HG03159 (cell line): ENCODE results near the gene VARS1.

ENCODE experiments used
- ATAC-seq: cut with Tn5 transposase; IDR thresholded peaks from one replicate; pipeline ENCODE4 v1.9.1; 2021; ENCODE audit warnings: mild to moderate bottlenecking, moderate library complexity; ENCODE audit not compliant: unreplicated experiment

Gene VARS1

DNA sequence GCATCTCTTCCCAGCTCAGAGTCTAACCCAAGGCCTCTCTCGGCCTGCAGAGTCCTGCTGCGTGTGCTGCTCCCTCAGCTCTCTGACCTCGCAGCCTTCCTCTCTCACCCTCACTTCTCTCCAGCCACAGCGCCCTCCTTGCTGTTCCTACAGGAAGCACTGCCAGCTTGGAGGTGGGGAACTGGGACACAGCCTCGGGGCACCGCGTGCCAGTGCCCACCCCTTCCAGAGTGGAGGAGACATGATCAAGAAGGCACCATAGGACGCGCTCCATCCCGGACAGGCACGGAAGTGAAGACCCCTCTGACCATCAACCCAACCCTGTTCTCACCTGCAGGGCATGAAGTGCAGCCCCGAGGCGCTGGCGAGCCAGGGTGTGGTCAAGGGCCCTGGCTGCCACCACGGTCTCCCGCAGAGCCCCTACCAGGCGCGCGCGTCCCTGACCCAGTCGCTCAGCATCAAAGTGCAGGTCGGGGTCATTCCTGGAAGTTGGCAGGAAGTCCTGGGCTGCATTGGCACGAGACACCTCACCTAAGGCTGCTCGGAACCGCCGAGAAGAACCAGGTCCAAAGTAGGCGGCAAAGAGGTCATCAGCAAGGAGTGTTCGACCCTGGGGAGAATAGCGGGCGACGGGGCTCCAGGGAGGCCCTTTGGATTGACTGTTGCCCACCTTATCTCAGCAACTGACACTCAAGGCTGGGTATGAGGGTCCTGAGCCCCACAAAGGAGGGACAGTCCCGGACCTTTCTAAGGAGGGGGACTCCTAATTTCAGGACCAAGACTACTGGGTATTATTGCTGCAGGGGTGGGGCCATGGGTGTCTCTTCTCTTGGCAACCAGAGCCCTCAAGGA is 19.7 kb downstream of the VARS1 start:
- ATAC-seq, result no peak

DNA sequence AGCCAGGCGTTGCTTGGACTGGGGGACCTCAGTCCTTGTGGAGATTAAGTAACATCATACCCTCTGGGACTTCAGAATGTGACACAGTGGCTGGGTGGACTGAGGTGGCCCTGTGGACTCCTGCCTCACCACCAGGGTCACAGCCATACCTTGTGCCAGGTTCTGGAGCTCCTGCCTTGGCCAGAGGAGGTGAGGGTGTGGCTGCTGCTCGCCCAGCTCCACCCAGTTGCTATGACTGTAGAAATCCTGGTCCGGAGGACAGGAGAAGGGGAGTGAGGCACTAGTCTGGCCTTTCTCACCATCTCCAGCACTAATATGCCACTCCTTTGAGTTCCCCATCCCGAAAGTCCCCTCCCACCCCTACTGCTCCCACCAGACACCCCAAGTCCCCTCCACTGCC is 20.4 kb downstream of the VARS1 start:
- ATAC-seq, result no peak

DNA sequence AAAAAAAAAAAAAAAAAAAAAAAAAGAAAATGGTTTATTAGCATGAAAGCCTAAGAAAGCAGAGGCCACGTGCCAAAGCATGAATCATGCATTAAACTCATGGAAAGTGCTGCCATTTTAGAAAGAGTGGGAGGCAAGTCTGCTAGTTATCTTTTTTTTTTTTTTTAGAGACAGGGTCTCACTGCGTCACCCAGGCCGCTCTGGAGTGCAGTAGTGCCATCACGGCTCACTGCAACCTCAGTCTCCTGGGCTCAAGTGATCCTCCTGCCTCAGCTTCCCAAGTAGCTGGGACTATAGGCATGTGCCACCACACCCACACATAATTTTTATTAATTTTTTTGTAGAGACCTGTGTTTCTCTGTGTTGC is 23.6 kb downstream of the VARS1 start:
- ATAC-seq, result no peak

DNA sequence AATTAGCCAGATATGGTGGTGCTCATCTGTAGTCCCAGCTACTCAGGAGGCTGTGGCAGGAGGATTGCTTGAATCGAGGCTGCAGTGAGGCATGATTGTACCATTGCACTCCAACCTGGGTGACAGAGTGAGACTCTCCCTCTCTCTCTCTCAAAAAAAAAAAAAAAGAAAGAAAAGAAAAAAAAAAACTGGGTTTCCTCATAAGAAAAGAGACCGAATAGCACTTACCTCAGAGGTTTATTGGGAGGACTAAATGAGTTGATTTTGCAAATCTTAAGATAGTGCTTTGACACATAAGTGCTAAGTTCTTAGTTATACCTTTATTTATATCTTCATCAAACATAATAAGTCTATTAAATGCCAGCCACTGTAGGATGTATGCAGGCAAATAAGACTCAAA is 24.7 kb downstream of the VARS1 start:
- ATAC-seq, result no peak

DNA sequence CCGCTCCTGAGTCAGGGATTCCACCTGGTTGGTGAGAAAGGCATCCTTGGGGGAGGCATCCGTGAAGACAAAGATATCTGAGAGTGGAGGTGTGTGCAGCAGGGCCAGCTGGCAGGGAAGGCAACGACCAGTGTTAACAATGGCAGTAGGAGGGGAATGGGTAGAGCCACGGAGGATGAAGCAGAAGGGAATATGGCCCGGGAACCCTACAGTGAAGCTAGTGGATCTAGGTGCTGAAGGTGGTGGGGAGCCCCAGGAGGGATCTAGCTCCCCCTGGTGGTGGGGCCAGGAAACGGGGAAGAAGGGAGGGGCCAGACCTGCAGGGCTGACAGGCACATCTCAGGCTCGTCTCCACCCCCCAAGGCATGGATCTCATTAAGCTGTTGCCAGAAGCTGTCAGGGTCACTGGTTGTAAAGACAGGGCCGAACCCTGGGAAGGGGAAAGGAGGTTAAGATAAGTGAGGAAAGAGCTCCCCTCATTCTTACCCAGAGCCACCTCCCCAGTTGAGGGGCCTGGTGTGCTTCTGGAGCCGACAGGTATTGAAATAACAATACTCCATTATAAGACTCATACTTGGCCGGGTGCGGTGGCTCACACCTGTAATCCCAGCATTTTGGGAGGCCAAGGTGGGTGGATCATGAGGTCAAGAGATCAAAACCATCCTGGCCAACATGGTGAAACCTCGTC is 25.7 kb downstream of the VARS1 start:
- no peak for ATAC-seq

DNA sequence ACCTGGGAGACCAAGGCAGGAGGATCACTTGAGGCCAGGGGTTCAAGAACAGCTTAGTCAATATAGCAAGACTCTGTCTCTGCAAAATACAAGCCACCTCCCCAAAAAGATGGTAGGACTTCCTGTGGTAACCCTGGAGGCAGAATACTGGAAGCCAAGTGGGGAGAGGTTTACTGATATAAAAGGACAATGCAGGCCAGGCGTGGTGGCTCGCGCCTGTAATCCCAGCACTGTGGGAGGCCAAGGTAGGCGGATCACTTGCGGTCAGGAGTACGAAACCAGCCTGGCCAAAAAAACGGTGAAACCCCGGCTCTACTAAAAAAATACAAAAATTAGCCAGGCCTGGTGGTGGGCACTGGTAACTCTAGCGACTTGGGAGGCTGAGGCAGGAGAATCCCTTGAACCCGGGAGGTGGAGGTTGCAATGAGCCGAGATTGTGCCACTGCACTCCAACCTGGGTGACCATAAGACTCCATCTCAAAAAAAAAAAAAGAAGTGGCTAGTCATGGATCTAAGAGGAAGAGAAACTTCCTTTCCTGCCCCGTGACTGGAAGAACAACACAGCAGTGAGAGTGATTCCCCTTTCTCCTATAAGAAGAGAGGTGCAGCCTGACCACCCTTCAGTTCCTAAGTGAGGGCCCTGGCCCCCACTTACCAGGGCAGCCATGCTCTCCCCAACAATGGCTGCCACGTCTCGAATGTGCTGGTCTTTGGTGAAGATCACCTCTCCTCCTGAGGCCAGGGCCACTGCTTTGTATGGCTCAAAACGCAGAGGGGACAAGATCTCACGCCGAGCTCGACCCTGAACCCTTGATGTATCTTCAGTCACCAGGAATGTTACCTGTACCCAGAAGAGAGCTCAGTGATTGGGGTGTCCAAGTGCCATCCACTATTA is 26.9 kb downstream of the VARS1 start:
- no peak for ATAC-seq

DNA sequence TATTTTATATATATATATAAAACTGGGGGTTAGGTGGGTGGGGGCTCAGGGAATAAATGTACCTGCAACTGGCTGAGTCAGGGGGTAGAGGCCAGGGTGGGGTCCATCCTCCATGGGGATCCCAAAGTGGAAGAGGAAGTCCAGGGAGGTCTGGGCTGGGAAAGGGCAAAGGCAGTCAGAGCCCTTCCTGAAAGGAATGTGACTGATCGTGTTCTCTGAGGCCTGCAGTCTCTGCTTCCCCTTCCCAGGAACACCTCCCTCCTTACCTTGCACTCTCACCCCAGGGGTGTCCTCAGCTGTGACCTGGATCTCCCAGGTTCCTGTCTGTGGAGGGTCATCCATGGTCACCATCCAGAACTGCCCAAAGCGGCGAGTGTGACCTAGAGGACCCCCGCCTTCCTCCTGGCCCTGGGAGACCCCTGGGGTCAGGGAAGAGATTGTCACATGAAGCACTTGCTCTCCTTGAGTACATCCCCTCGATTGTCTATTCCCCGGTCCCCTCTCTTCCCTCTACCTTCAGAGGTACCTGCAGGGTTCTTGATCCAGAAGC is 28.4 kb downstream of the VARS1 start:
- no peak for ATAC-seq

DNA sequence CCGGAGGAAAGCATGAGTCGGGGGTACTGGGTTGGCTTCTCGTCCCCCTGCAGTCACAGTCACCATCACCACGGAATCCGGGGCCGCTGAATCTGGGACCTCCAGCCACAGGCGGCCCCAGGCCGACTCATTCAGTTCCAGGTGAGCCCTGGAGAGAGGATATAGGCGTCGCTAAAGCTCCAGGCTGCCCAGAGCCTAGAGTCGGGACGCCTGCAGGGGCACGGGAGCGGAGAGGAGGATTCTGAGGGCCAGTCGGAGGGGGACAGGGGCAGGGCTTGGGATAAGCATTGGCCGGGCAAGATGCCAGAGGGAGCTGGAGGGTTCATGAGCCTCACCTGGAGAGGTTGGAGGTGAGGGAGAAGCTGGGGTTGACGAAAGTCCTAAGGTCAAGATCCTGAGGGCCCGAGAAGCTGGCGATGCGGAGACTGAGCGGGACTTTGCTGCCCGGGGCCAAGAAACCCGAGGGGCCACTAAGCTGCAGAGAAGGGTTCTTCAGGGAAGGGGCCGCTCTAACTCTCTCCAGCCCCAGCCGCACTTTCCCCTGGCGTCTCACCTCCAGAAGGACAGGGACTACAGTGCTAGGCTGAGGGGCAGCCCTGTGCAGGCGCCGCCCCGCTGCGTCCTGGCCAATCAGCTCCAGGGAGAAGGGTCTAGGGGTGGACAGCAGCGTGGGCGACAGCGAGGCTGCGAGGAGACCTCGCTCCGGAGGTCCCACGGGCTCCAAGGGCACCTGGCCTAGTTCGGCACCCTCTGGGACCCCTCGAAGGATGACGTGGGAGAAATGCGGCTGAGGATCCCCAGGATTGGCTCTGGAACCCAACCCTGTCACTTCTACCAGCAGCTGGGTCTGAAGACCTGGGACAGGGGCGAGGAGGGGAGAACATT is 29.4 kb downstream of the VARS1 start:
- ATAC-seq, result no peak

DNA sequence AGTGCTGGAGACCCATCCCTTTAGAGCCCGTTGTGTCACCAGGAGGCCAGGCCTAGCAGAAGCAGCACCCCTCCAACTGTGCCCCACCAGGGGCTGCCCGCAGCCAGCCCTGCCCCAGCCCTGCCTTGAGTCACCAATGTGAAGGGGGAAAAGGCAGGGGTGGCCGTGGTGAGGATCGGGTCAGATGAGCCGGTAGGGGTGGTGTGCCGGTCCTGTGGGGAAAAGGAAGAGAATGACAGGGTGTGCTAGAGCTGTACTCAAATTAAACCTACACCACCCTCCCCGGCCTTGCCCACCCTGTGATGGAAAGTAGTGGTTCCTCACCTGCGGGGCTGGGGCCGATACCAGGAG is 30.0 kb downstream of the VARS1 start:
- ATAC-seq, result no peak

DNA sequence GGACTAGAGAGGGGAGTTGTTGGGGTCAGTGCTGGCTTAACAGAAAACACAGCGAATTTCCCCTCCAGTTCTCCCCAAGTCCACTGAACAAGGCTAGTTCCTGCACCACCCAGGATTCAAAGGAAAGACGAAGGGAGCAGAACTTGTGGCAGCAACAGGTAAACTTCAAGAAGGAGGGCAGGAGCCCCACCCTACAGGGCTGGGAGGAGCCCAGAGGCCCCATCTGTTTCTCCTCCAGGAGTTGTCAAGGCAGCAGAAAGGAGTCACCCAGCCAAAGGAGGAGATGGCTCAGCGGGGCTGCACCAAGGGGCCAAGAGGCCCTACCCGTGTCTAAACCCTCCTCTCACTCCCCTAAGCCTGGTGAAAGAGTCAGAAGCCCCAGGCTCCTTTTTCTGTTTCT is 31.4 kb downstream of the VARS1 start:
- no peak for ATAC-seq

DNA sequence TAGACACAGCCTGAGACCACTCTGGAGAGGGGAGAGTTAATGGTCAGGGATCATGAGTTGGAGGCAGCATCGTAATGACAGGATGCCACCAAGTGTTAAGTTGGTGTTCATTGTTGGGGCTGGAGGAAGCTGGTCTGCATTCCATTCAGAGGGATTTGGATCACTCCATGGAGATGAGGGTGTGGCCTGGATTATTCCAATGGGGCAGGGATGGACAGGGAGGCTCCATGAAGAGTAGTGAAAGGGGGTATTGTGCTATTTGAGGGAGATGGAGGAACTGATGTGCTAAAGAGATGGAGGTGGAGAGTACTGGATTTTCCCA is 32.0 kb downstream of the VARS1 start:
- no peak for ATAC-seq

DNA sequence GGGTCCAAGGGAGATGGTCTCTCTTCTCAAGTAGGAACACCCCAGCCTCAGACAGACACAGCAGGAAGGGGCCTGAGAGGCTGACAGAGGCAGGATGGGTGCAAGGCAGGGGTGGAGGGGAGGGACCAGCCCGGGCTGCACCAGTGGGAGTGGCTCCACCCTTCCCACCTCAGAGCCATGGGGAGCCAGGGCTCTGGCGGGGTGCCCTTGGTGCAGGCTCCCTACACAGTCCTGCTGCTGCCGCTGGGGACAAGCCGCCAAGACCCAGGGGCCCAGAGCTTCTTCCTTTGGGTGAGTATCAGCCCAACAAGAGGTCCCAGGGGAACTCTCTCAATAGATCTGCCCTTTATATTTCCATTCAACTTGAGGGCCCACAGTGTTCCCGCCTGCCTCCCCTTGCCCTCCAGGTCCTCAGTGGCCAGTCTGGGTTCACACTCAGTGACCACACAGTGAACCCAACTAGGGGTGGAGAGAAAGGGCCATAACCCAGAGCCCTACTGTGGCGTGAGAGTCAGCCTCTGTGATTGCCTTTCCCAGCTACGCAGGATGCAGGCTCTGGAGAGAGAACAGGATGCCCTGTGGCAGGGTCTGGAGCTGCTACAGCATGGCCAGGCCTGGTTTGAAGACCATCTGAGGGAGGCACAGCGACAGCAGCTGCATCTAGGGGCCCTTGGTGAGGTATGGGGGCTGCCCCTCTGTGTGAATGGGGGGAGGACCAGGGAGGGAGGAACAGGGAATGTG is 32.5 kb downstream of the VARS1 start:
- ATAC-seq, result no peak

DNA sequence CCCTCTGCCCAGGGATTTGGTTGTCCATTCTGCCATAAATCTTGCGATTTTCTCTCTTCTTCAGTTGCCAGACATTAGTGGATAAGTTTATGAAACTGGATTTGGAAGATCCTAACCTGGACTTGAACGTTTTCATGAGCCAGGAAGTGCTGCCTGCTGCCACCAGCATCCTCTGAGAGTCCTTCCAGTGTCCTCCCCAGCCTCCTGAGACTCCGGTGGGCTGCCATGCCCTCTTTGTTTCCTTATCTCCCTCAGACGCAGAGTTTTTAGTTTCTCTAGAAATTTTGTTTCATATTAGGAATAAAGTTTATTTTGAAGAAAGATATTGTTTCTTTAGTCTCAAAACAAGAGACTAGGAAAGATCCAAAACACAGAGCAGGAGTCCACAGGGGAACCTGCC is 33.2 kb downstream of the VARS1 start, which contains the start of gene SAPCD1:
SAPCD1 (plus strand) TSS at position 301 of the 400 bp plus-strand sequence. CDS start 399 bp downstream, outside the sequence.
- ATAC-seq, result no peak

DNA sequence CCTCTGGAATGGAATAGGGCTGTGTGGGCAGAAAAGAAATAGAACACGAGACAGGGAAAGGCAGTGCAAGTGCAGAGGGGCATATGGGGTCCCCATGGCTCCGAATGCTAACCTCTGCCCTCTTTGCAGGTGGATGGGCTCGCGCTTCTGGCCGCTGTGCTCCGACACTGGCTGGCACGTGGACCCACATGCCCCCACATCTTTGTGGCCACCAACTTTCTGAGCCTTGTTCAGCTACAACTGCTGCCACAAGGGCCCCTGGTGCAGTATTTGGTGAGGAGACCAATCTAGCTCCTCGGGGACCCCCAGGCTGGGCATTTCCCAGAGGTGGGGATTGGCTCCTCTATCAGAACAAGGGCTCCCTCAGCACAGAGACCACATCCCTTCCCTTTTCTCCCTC is 34.2 kb downstream of the VARS1 start:
- ATAC-seq, result no peak

DNA sequence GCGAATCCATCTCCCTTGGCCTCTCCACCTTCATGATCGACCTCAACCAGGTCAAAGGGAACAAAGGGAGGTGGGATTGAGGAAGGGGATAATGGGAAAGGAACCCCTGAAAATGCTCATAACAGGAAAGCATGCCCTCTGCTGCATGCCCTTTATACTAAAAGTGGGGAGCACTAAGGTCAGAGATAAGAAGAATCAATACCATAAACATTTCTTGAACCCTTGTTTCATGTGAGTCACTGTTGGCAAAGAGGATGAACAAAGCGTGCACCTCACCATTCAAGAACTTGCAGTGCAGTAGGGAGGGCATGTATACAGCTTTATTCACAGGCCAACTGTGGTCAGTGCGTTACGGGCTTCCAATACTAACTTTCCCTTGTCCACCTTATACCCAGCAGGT is 34.8 kb downstream of the VARS1 start:
- ATAC-seq, result no peak

DNA sequence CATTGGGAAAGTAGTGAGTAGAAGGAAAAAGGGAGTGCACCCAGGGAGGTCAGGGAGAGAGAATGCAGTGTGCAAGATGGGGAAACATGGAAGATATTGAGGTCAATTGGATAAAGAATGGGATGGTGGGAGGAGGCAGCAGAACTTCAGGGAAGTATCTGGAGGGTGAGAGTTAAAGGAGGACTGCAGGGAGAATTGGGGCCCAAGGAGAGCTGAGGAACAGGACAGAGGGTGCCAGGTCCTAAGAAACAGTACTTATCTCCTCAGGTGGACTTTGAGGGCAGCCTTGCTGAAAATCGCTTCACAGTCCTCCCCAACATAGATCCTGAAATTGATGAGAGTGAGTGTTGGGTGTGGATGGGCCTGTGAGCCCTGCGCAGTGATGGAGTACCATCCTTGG is 37.3 kb downstream of the VARS1 start:
- no peak for ATAC-seq

DNA sequence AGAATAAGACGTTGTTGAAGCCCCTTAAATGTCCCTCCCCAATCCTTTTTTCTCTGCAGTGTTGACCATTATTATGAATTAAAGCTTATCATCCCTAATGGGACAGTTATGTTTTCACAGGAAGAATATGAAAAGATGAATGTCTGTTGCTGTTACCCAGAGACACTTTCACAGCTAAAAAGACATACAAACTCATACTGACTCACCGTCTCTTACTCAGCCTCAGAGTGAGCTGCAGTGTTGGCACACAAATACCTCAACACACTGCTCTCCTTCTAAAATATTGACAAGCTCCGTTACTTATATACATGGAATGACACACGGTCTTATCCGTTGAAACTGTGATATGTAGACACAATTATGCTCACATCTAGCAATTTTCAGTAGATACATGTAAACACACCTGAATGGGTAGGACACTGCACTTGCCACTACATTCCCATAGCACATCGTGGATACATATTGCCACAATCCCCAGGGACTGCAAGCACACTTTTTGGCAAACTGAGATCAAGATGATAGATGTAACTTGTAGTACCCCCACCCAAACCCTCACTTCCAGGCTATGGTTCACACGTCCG is 42.7 kb downstream of the VARS1 start:
- ATAC-seq, result no peak

DNA sequence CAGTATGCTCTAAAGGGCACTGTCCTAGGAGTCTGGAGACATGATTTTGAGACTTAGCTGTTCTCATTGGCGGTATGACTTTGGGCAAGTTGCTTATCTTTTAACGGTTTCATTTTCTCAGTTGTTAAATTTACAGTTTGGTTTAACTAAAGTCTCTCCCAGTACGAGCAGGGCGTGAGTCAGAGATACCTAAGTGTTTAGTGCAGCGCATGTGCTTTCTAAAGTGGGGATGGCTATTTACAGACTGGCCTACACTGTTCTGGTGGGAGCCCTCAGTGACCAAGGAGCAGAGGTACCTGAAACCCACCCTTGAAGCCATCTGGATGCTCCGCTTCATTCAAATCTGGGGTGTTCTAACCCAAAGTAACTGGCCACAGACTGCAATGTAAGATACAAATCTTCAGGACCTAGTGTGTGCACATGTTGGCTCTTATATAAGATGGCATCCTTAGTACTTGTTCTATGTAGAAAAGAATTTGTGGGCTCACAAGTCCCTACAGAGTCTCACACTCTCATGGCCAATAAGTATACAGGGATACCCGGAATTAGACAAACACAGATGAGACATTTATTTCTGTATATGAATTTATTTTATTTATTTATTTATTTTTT is 45.0 kb downstream of the VARS1 start:
- no peak for ATAC-seq
